Measurements from ENCODE around the gene DOCK2.

DOCK2 gene

GRCh38 chr5:170104710-170105109 is 467.6 kb downstream of the DOCK2 start:
- no peak overlapping the region for H3K4me3 ChIP-seq
- TF ChIP-seq CTCF (IDR thresholded peaks at IDR 0.05), result no peak
- no peak overlapping the region for H3K27ac ChIP-seq
- peak; percentile 40 for DNase-seq (ENCODE audit: low spot score)

- H3K27ac ChIP-seq, result no peak within 1 kb of the TSS
- no peak within 1 kb of the TSS for H3K4me3 ChIP-seq
- no peak for TF ChIP-seq CTCF (IDR thresholded peaks at IDR 0.05)
- DNase-seq (ENCODE audit: low spot score), result peak; percentile 63
Observed at GRCh38 chr5:170105642-170106611, 468.9 kb downstream of the DOCK2 start, which contains the start of gene FOXI1. Gene FOXI1 (plus strand): TSS chr5:170105897. CDS start chr5:170105958, 61 bp downstream.

- TF ChIP-seq CTCF (IDR thresholded peaks at IDR 0.05), result no peak
- H3K27ac ChIP-seq, result no peak overlapping the region
- peak; percentile 36 for DNase-seq (ENCODE audit: low spot score)
- no peak overlapping the region for H3K4me3 ChIP-seq
Observed at GRCh38 chr5:170107674-170108073, 470.6 kb downstream of the DOCK2 start.

GRCh38 chr5:170108266-170108785 is 471.3 kb downstream of the DOCK2 start:
- TF ChIP-seq CTCF (IDR thresholded peaks at IDR 0.05), result no peak

GRCh38 chr5:170109059-170110031 is 472.3 kb downstream of the DOCK2 start:
- no peak overlapping the region for H3K27ac ChIP-seq
- no peak for TF ChIP-seq CTCF (IDR thresholded peaks at IDR 0.05)
- no peak overlapping the region for H3K4me3 ChIP-seq
- peak; percentile 31 for DNase-seq (ENCODE audit: low spot score)

More at GRCh38 chr5:170108266-170108785, 471.3 kb downstream of the DOCK2 start:
- H3K4me3 ChIP-seq, result no peak overlapping the region
- H3K27ac ChIP-seq, result no peak overlapping the region
- peak; percentile 40 for DNase-seq (ENCODE audit: low spot score)

GRCh38 chr5:170110403-170111087 is 473.5 kb downstream of the DOCK2 start:
- Histone ChIP-seq H3K4me3 (no peak overlapping the region), H3K27ac (no peak overlapping the region)
- DNase-seq (ENCODE audit: low spot score), result peak; percentile 8
- TF ChIP-seq CTCF (IDR thresholded peaks at IDR 0.05), result no peak
